Kidney tubule cell (primary cell): ENCODE data around the gene POLR2L.

Source experiments
- DNase-seq: peaks from one replicate; pipeline ENCODE4 v3.0.0-alpha.2; 2018; ENCODE audit warnings: low spot score

Gene POLR2L

DNA sequence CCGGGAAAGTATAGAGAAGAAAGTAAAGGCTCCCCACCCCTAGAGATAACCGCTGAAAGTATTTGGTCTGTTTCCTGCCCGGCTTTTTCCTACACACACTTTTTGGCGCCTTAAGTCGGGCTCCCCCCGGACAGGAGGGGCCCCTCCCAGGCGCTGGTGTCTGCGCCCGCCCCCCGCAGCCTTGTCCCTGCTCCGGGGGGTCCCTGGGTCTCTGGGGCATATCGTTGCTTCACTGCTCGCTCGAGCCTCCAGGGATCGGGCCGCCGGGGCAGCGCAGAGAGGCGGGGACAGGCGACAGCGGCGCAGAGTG is 15.5 kb downstream of the POLR2L start:
- DNase-seq, result no peak

DNA sequence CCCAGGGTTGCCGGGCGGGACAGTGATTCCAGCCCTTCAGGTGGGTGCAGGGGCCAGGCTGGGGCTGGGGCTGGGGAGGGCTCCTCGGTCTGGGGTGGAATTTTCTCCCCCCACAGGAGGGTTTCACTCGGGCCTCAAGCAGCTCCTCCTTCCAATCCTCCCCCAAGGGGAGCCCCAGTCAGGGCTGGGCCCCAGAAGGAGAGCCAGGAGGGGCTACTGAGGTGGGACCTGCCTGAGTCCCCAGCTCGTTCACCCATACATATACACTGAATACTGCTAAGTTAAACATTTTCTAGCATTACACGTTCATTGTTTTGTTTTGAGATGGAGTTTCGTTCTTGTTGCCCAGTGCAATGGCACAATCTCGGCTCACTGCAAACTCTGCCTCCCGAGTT is 16.1 kb downstream of the POLR2L start:
- DNase-seq, result peak; percentile 38

DNA sequence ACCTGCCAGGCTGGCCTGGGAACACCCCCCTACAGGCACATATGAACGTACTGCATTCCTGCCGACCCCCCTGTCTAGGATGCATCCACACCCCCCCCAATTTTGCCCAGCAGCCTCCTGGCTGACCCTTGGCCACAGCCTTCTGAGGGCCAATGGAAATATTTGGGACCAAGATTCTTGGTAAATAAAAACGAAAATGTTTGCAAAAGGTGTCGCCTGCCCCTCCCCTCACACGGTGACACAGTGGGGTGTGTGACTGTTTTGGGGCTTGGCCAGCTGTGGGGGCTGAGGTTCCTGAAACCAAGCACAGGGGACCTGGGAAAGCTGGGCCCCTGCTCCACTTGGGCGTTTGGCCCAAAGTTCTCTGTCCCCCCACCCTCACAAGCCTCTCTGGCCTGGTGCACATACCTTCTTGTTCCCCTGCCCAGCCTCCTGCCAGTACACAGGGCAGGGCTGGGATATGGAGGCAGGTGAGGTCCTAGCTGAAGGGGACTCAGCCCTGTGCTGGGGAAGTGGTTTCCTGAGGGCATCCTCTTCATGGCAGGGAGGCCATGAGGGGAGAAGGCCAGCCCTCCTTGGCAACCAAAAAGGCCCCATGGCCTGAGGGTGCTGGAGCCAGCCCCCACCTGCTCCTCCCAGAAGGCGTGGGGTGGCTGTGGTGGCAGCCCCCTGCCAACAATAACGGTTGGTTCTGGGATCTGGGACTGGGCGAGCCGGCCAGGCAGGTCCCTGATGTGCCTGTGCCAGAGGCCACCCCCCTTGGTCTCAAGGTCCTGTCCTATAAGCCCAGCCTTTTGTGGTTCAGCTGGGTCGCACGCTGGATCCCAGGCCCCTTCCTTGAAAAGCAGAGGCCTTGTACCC is 16.7 kb downstream of the POLR2L start:
- peak; percentile 10 for DNase-seq

DNA sequence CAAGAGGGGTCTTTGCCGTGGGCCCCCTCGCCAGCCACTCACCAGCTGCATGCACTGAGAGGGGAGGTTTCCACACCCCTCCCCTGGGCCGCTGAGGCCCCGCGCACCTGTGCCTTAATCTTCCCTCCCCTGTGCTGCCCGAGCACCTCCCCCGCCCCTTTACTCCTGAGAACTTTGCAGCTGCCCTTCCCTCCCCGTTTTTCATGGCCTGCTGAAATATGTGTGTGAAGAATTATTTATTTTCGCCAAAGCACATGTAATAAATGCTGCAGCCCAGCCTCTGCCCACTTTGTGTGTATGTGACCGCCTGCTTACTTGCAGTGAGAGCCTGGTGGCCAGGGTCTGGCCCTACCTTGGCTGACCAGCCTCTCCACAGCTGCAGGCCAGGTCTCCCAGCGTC is 17.4 kb downstream of the POLR2L start:
- DNase-seq, result peak; percentile 1

DNA sequence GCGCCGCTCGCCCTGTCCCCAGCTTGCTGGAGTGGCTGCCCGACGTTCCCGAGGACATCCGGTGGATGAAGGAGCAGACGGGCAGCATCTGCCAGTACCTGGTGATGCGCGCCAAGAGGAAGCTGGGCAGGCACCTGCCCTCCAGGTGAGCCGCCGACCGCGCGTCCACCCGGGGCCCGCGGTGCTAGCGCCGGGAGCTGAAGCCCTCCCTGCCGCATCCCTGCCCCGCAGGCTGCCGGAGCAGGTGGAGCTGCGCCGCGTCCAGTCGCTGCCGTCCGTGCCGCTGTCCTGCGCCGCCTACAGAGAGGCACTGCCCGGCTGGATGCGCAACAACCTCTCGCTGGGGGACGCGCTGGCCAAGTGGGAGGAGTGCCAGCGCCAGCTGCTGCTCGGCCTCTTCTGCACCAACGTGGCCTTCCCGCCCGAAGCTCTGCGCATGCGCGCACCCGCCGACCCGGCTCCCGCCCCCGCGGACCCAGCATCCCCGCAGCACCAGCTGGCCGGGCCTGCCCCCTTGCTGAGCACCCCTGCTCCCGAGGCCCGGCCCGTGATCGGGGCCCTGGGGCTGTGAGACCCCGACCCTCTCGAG is 17.9 kb downstream of the POLR2L start:
- no peak for DNase-seq

DNA sequence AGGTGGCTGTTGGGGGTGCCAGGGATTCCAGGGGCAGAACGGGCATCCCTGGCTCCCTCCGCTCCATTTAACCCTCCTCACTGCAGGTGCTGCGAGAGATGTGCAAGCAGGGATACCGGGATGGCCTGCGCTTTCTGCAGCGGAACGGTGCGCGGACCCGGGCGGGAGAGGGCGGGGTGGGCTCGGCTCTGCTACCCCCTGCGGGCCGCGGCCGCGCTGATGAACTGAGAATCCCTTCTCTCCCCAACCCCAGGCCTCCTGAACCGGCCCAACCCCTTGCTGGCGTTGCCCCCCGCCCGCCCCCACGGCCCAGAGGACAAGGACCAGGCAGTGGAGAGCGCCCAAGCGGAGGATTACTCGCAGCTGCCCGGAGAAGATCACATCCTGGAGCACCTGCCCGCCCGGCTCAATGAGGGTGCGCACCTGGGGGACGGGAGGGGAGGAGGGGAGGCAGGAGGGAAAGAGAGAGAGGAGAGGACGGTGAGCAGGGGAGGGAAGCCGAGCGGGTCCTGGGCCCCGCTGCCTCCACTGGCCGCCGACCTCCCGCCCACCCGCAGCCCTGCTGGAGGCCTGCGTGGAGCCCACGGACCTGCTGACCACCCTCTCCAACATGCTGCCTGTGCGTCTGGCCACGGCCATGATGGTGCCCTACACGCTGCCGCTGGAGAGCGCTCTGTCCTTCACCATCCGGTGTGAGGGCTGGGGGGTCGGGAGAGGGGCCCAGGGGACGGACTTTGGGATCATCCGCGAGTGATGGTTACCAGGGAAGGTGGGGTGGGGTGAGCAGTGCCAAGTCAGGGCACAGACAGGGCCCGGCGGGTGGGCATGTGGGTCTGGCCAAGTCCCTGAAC is 18.7 kb downstream of the POLR2L start:
- no peak for DNase-seq

DNA sequence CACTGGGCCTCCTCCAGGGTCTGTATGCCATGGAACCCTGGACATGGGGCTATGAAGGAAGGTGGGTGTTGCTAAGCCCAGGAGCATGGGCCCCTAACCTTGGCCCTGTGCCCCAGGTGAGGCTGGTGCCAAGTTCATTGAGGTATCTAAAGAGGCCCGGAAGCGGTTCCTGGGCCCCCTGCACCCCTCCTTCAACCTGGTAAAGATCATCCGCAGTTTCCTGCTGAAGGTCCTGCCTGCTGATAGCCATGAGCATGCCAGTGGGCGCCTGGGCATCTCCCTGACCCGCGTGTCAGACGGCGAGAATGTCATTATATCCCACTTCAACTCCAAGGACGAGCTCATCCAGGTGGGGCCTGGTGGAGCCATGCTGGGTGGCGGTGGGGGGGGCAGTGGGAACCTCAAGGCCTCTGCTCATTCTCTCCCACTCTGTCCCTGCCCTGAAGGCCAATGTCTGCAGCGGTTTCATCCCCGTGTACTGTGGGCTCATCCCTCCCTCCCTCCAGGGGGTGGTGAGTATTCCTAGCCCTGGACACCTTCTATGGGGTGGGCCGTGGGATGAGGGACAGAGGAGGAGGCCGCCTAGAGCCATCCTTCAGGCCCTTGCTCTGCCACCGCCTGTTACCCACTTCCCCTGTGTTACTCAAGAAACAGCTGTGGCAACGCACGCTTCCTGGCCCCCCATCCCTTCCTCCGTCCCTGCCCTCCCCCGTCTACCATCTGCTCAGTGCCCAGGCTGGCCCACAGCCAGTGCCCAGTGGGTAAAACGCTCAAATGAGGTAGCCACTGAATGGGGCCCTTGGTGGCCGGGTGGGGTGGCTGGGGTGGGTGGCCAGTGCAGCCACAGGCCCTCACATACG is 20.6 kb downstream of the POLR2L start:
- no peak for DNase-seq

DNA sequence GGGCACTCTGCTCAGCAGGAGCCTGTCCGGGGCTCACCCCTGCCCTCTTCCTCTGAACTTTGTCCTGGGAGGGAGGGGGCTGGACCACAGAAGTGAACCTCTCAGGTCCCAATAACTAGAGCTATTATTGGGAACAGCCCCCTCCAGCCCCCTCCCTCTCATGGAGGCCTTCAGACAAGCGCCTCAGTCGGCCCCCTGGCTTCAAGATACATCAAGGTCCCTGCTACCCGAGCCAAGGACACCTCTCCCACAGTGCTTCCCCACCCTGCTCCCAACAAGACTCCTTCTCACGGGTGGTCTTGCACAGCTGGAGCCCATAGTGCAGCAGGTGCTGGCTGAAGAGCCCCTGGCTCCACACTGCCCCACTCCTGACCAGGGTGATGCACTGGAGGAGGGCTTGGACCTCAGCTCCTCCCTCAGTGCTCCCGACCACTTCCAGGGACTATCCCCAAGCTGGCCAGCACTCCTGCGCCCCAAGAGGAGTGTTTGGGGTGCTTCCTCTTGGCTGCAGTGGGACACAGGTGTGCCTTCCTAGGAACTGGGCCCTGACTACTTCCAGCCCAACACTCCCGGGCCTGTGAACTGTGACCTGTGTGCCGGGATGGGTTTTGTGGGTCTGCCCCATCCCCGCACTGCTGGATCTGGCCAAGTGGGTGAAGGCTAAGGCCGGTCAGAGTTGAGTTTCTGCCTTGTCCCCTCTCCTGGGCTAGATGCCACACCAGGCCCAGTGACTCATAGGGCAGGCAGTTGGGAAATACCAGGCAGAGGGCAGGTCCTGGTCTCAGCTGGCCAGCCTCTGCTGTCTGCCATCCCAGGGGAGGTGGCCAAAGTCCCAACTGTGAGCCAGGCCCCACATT is 21.4 kb downstream of the POLR2L start:
- DNase-seq, result peak; percentile 92

DNA sequence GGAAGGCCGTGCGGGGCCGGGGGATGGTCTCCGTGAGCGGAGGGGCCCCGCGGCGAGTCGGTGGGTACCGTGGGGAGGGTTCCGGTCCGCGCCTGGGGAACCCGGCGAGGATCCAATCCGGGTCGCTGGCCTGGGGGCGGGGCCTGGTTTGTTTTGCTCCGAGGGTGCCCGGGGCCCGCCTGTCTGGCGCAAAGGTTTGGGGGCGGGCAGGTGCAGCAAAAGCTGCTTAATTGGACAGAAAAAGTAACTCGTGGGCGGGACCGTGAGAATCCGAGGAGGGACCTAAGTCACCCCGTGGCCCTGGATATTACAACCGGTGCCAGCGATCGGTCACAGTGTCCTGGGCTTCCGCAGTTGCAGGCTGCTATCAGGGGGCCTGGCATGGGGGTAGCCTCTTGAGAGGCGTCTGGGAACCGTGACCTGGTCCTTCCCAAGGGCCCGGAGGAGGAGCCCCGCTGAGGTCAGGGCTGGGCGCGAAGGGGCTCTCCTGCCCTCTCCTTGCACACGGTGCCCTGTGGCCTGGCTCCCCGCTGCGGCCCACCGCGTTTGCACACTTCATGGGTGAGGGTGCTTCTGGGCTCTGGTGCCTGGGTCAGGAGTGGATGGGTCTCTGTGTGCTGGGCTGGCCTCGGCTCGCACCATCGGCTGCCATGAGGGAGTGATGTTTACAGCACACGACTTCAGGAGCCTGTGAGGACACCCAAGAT is 22.2 kb downstream of the POLR2L start:
- peak; percentile 90 for DNase-seq

DNA sequence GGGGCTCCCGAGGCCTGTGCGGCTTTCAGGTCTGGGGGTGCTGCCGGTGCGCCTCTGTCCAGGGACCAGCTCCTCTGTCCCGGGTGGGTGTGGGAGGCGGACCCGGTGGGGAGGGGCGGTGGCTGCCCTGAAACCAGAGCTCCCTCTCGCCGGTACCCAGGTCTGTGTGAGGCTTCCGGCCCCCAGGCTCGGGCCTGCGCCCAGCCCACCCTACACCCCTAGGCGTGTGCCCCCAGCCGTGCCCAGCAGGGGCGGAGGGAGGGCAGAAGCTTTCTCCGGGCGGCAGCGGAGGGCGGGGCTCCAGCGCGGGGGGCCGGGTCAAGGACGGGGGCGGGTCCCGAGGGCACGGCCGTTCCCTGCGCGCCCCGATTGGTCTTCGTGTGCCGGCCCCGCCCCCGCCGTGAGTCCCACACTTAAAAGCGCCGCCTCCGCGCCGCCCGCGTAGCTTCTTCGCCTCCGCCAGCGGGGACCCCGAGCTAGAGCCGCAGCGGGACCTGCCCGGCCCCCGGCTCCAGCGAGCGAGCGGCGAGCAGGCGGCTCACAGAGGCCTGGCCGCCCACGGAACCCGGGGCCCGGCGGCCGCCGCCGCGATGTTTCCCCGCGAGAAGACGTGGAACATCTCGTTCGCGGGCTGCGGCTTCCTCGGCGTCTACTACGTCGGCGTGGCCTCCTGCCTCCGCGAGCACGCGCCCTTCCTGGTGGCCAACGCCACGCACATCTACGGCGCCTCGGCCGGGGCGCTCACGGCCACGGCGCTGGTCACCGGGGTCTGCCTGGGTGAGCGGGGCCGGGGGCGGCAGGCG is 23.0 kb downstream of the POLR2L start:
- peak; percentile 89 for DNase-seq

DNA sequence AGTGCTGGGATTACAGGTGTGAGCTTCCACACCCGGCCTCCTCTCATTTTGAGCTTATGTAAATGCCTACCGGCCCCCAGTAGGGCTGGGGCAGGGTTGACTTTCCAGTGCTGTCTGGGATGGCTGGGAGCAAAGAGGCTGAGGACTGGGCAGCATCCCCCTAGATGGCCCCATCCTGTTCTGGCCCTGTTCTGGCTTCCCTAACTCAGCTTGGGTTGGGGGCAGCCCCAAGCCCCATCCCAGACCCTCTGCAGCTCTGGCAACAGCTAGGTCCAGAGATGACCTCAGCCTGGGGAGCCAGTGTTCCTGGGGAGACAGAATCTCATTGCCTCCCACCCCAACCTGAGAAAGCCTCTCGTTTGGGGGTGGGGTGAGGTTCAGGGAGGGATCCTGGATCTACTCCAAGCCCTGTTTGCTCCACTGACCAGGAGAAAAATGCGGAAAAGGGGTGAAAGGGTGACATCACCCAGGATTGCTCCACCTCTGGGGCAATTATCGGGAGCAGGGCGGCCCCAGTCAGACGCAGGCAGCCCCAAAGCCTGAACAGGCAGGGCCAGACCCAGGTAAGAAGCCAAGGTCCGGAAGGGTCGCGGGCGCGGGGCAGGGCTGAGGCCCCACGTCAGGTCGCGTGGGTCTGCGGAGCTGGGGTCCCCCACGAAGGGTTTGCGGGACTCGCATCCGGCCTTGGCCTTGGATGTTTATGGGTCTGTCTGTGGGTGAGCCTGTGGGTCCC is 23.8 kb downstream of the POLR2L start, which contains the start of gene PNPLA2:
Gene PNPLA2, plus strand, starts transcription at position 519 of the 733 bp plus-strand sequence. CDS start 805 bp downstream, outside the sequence.
- peak; percentile 90 for DNase-seq

DNA sequence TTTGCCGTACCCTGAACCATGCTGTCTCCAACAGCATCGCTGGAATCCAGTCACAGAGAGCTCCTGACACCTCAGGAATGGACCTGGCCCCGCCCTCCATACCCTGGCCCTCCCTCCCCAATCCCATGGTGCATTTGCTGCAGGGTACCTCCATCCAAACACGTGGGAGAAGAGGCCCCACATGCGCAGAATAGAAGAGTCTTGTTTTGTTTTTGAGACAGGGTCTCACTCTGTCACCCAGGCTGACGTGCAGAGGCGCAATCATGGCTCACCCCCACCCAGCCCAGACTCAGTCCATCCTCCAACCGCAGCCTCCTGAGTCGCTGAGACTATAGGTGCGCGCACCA is 25.9 kb downstream of the POLR2L start:
- DNase-seq, result no peak

DNA sequence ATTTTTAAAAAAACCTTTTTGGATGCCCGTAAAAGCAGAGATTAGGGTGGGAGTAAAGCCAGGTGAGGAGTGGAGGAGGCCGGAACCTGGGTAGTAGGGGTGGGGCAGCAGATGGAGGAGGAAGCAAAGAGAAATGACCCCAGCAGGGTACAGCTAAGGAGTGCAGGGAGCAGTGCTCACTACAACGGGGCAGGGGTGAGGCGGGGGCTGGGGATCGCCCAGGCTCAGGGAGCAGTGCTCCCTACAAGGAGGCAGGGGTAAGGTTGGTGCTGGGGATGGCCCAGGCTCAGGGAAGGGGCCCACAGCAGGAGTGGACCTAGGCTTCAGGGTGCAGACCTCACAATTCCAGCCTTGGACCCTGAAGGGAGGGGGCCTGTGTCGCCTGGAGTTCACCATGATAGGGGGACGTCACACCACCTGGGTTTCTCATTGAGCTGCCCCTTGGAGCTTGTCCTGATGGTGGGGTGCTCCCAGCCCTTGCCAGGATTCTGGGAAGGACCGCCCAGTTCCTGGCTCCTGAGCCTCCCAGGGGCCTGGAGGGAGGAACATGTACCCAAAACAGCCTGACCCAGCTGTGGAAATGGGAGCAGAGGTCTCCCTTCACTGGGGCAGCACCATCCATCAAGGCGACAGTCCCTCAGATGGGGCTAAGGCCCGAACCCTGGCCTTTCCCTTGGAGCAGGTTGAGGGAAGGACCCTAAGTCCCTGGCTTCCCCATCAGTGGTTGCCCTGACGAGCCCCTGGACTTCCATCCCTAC is 26.5 kb downstream of the POLR2L start:
- DNase-seq, result no peak

DNA sequence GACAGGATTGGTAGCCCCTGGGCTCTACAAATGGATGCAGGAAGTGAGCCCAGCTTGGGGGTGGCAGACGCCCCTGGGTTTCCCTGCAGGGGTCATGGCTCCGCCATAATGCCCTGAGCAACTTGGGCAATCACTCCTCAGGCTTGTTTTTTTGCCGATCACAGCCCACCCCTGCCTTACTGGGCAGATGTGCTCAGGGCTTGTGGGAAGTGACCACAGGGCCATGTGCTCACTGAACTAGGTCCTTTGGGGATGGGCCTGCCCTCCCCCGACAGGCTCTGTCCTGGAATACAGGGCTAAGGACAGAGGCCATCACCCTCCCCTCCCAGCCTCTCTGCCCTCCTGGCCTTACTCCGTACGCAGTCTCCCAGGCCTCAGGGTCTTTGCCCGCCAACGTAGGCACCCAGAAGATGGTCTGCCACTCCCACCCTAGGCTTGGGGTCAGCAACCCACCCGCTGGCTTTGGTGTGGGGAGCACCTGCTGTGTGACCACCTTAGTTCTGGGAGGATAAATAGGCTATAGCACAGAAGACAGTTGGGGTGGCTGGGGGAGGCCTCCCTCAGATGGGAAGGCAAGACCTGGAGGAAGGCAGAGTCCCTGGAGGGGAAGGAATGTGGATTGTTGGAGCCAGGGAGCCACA is 28.8 kb downstream of the POLR2L start:
- no peak for DNase-seq

DNA sequence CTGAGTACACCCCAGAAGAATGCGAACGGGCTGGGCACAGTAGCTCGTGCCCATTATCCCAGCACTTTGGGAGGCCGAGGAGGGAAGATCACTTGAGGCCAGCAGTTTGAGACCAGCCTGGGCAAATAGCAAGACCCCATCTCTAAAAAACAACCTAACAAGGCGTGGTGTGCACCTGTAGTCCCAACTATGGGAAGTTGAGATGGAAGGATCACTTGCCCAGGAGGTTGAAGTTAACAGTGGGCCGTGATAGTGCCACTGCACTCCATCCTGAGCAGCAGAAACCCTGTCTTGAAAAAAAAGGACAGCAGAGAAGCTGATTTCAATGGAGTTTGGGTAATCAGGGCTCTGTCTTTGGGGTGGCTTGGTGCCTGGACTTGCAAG is 29.3 kb downstream of the POLR2L start:
- no peak for DNase-seq

DNA sequence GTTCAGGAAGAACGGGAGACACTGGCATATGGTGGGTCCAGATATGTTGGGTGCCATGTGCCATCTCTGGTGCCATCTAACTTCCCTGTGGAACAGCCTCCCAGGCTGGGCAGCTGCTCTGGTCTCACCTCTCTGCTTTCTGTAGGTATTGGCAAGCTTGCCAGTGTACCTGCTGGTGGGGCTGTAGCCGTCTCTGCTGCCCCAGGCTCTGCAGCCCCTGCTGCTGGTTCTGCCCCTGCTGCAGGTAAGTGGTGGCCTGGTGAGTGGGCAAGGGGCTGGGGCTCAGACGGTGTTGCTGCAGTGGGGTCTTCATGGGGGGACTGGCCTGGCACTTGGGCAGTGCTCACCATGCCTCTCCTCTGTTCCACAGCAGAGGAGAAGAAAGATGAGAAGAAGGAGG is 29.9 kb downstream of the POLR2L start:
- DNase-seq, result no peak

DNA sequence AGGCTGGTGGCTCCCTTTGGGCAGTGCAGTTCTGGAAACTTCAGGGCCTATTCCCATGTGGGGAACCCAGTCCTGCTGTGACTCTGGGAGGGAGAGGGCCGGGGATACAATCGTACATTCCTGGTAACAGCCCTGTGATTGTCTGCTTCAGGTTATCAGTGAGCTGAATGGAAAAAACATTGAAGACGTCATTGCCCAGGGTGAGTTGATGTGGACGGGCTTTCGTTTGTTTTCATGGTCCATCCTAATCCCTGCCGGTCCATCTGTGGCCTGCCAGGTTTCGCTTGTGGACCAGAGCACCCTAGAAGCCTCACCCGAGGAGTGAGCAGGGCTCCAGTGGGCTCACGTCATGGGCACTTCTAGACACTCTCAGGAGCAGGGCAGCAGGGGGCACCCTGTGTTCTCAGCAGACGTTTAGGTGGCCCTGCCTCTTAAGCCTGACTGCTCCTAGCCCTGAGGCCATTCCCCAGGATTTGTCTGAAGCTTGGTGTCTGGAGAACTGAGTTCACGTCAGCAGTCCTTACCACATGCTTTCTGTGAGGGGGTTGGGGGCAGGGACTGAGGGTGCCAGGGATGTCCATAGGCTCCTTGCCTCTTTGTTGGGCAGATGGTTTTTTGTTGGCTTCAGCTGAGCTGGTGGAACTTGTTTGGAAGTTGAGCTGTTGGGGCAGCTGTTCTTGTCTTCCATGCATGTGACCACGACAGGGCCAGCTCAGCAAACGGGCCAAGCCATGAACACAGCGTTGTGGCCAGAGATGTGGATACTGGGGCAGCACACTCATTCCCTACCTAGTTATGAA is 30.7 kb downstream of the POLR2L start:
- peak; percentile 35 for DNase-seq
